HepG2 (cell line): ENCODE results near the gene PLCB4. TPM values are rescaled to one million over a fixed set of nuclear protein-coding genes. Genes with fewer than 3 reads are reported as not detected.

Source experiments
- ATAC-seq: fragments of 200-7000 bp; cut with Tn5 transposase; 3 replicates; pipeline ENCODE4 v1.9.1; 2020; ENCODE audit warnings: mild to moderate bottlenecking, moderate library complexity
- BruUV-seq: library from RNA; stranded (reverse); fragments of 400-500 nt; replicated peaks from 2 replicates; lab custom pipeline; 2021; lab: Mats Ljungman, UMichigan
- CTCF ChIA-PET: fragments of 300-600 bp; formaldehyde crosslinking; extraction: SDS; loops from one replicate; lab custom pipeline; 2021; ENCODE audit warnings: low total read pairs, inconsistent platforms, low intra/inter-chr PET ratio; lab: Yijun Ruan, JAX
- POLR2A ChIA-PET: fragments of 350-600 bp; sonication (Branson Sonifier 250); formaldehyde crosslinking; loops from one replicate; lab custom pipeline; 2020; ENCODE audit warnings: antibody characterized with exemption, inconsistent platforms; lab: Yijun Ruan, JAX
- DNase-seq: peaks from one replicate; pipeline ENCODE4 v3.0.0-alpha.2; 2015; ENCODE audit warnings: low spot score
- FAIRE-seq: peaks from 3 replicates; lab custom pipeline; 2011; peaks lifted over from hg19 to GRCh38; lab: Jason Lieb, UNC
- H2AFZ ChIP-seq: one replicate; pipeline ENCODE4 v1.6.1; 2011; ENCODE audit warnings: low read length, inconsistent platforms
- H3K27ac ChIP-seq: fragments of 300-600 bp; 3 replicates; pipeline ENCODE4 v1.8.0; 2011; ENCODE audit warnings: mixed run types, mild to moderate bottlenecking, mixed read lengths, low read length, inconsistent platforms; ENCODE audit not compliant: insufficient read depth; ENCODE audit errors: extremely low read length
- H3K27me3 ChIP-seq, 2 experiments: fragments of 200-600 bp in 1 of 2; 2 replicates in 1 of 2; 3 replicates in 1 of 2; pipeline versions ENCODE4 v1.6.0 to v1.8.0; 2011; ENCODE audit warnings: low read length in 2 of 2, mild to moderate bottlenecking in 2 of 2, moderate library complexity in 2 of 2, inconsistent platforms in 1 of 2; ENCODE audit not compliant: insufficient read depth in 2 of 2, control insufficient read depth in 1 of 2
- H3K36me3 ChIP-seq, 2 experiments: fragments of 200-600 bp in 1 of 2; replicated peaks in 1 of 2; 2 replicates in 1 of 2; 3 replicates in 1 of 2; pipeline versions ENCODE4 v1.5.1 to v1.8.0; 2011; ENCODE audit warnings: low read length in 2 of 2, inconsistent platforms in 1 of 2; ENCODE audit not compliant: insufficient read depth in 2 of 2, control insufficient read depth in 1 of 2
- H3K4me1 ChIP-seq: 2 replicates; pipeline ENCODE4 v1.5.1; 2012; ENCODE audit warnings: low read length, inconsistent platforms; ENCODE audit not compliant: insufficient read depth
- H3K4me2 ChIP-seq: 2 replicates; pipeline ENCODE4 v1.6.0; 2011; ENCODE audit warnings: low read depth, low read length, inconsistent platforms
- H3K4me3 ChIP-seq, 3 experiments: fragments of 200-600 bp in 1 of 3; sonication (generic), shearing (Covaris generic) in 1 of 3; replicated peaks in 1 of 3; 2 replicates each; pipeline ENCODE4 v1.5.1; 2011 to 2016; ENCODE audit warnings: low read length in 3 of 3, inconsistent platforms in 2 of 3, low read depth in 2 of 3, mild to moderate bottlenecking in 2 of 3, control low read depth in 1 of 3, mixed read lengths in 1 of 3; ENCODE audit not compliant: insufficient read depth in 1 of 3
- H3K79me2 ChIP-seq: one replicate; pipeline ENCODE4 v1.6.1; 2011; ENCODE audit warnings: low read length, inconsistent platforms; ENCODE audit not compliant: insufficient read depth
- H3K9ac ChIP-seq: 2 replicates; pipeline ENCODE4 v1.6.0; 2011; ENCODE audit warnings: mild to moderate bottlenecking, low read depth, low read length, inconsistent platforms; ENCODE audit not compliant: insufficient read depth
- H3K9me3 ChIP-seq: 2 replicates; pipeline ENCODE4 v1.5.1; 2012; ENCODE audit warnings: mild to moderate bottlenecking, low read length
- H4K20me1 ChIP-seq: 2 replicates; pipeline ENCODE4 v1.6.0; 2011; ENCODE audit warnings: inconsistent platforms, mild to moderate bottlenecking, low read length, moderate library complexity; ENCODE audit not compliant: insufficient read depth
- ATM ChIP-seq: fragments of 450-650 bp; IDR thresholded peaks from 2 replicates; pipeline ENCODE4 v1.7.1; 2017; ENCODE audit warnings: mild to moderate bottlenecking, borderline replicate concordance
- KDM3A ChIP-seq: IDR thresholded peaks from 2 replicates; pipeline ENCODE4 v1.6.1; 2018; ENCODE audit warnings: low read depth, missing compliant biosample characterization
- KDM5B ChIP-seq: sonication (generic); formaldehyde crosslinking; IDR thresholded peaks from 2 replicates; pipeline ENCODE4 v1.4.0; 2020; ENCODE audit warnings: missing genetic modification reagents, mild to moderate bottlenecking, borderline replicate concordance
- MAFF ChIP-seq: IDR thresholded peaks from 2 replicates; pipeline ENCODE4 v1.6.1; 2011; ENCODE audit warnings: low read depth, low read length, improper control_type of control experiment
- MAFK ChIP-seq, 2 experiments: IDR thresholded peaks in 1 of 2; conservative IDR thresholded peaks in 1 of 2; 2 replicates each; pipeline ENCODE4 v1.6.1; 2011; ENCODE audit warnings: improper control_type of control experiment in 2 of 2, low read length in 2 of 2
- NFE2L2 ChIP-seq: fragments of 150-350 bp; IDR thresholded peaks from 2 replicates; pipeline ENCODE4 v1.6.1; 2014; ENCODE audit warnings: low read length
- NRL ChIP-seq: sonication (generic); formaldehyde crosslinking; IDR thresholded peaks from 2 replicates; pipeline ENCODE4 v1.5.0; 2020; ENCODE audit warnings: missing genetic modification reagents, mild to moderate bottlenecking, moderate library complexity, borderline replicate concordance
- PRDM15 ChIP-seq: sonication (generic); formaldehyde crosslinking; IDR thresholded peaks from 2 replicates; pipeline ENCODE4 v1.4.0; 2020; ENCODE audit warnings: missing genetic modification reagents
- SIX1 ChIP-seq: sonication (generic); formaldehyde crosslinking; IDR thresholded peaks from 2 replicates; pipeline ENCODE4 v1.4.0; 2020; ENCODE audit warnings: missing genetic modification reagents, borderline replicate concordance
- SP5 ChIP-seq: IDR thresholded peaks from 2 replicates; pipeline ENCODE4 v1.6.1; 2016; ENCODE audit warnings: low read depth, borderline replicate concordance
- TBL1XR1 ChIP-seq: fragments of 150-350 bp; IDR thresholded peaks from 2 replicates; pipeline ENCODE4 v1.6.1; 2014; ENCODE audit warnings: borderline replicate concordance, low read length; ENCODE audit not compliant: partially characterized antibody
- ZNF235 ChIP-seq: sonication (generic); formaldehyde crosslinking; IDR thresholded peaks from 2 replicates; pipeline ENCODE4 v1.8.1; 2023; ENCODE audit warnings: mild to moderate bottlenecking, missing genetic modification reagents, borderline replicate concordance
- ZNF263 ChIP-seq: sonication (generic); formaldehyde crosslinking; IDR thresholded peaks from 2 replicates; pipeline ENCODE4 v1.4.0; 2020; ENCODE audit warnings: missing genetic modification reagents
- ZNF382 ChIP-seq: sonication (generic); formaldehyde crosslinking; IDR thresholded peaks from 2 replicates; pipeline ENCODE4 v1.5.0; 2020; ENCODE audit warnings: missing genetic modification reagents, mild to moderate bottlenecking, borderline replicate concordance
- ZNF703 ChIP-seq: sonication (generic); formaldehyde crosslinking; IDR thresholded peaks from 2 replicates; pipeline ENCODE4 v1.5.1; 2020; ENCODE audit warnings: missing genetic modification reagents, mild to moderate bottlenecking, moderate library complexity, borderline replicate concordance
- ZSCAN20 ChIP-seq: sonication (generic); formaldehyde crosslinking; IDR thresholded peaks from 2 replicates; pipeline ENCODE4 v1.4.0; 2020; ENCODE audit warnings: missing genetic modification reagents, mild to moderate bottlenecking, borderline replicate concordance
- WGBS: methylation state at CpG from one replicate; pipeline ENCODE4 v1.1.6; 2017; ENCODE audit warnings: low lambda C conversion rate; 5-methylcytosine and 5-hydroxymethylcytosine counted together
- in situ Hi-C: cut with HindIII; loops from 2 replicates; pipeline ENCODE4 v1.10.0; 2017; ENCODE audit warnings: low pct_unique_long_range_greater_than_20kb; ENCODE audit not compliant: extremely low pct_ligation_motif_present
- intact Hi-C: fragments of 100-400 bp; cut with micrococcal nuclease; formaldehyde crosslinking; loops from one replicate; pipeline ENCODE4 v1.10.0; 2022; ENCODE audit not compliant: unreplicated experiment
- polyA plus RNA-seq, 8 experiments: library from polyadenylated mRNA; depleted of rRNA in 3 of 8; stranded (reverse) in 7 of 8; unstranded in 1 of 8; fragments of >200 nt; fragmentation: Illumina TruSeq in 4 of 8; extraction: Trizol in 4 of 8; gene quantifications; 2 replicates each; pipeline versions ENCODE4 v1.2.1 to v1.2.3, GENCODE V29; 2011 to 2016; ENCODE audit warnings: low read depth in 4 of 8, missing spikeins in 1 of 8, mixed read lengths in 1 of 8; ENCODE audit not compliant: insufficient read depth in 1 of 8
- total RNA-seq, 5 experiments: library from RNA; depleted of rRNA; stranded (reverse); fragments of >200 nt; fragmentation: Illumina TruSeq; extraction: Trizol; gene quantifications; 2 replicates each; pipeline ENCODE4 v1.2.3, GENCODE V29; 2016; ENCODE audit warnings: low read depth in 1 of 5

Gene PLCB4
- total and polyA plus RNA-seq, 2 of the 13 experiments (the other 11 are each of a cell fraction or from before 2014, with no cell fraction given), result 0.01 TPM; not detected in 1

- no peaks in the 10 kb centered on the region for H4K20me1 ChIP-seq
- ChIA-PET POLR2A (no interaction called here), CTCF (no interaction called here)
- H3K4me1 ChIP-seq, result no peaks in the 10 kb centered on the region
- H3K4me2 ChIP-seq, result no peak overlapping the region
- no peaks in the 10 kb centered on the region for H3K36me3 ChIP-seq
- TF ChIP-seq ZNF382 (CRISPR knock-in tag) (no peak), TBL1XR1 (no peak), MAFF (peak; percentile 93), NRL (CRISPR knock-in tag) (no peak), ZNF703 (no peak), MAFK (conservative IDR thresholded peaks at IDR 0.05 in 1 of 2, IDR thresholded peaks at IDR 0.05 in 1 of 2; ENCODE audit: low read length in 2 of 2) (peak; percentile 93 to 95), ATM (no peak), ZNF263 (CRISPR knock-in tag) (no peak), KDM3A (no peak), SIX1 (CRISPR knock-in tag) (no peak)
- DNase-seq (no peak), FAIRE-seq (no peak), ATAC-seq (no peak)
- H3K4me3 ChIP-seq, result no peak overlapping the region
- H3K27ac ChIP-seq, result no peak overlapping the region
- H3K79me2 ChIP-seq, result no peaks in the 10 kb centered on the region
- no peaks in the 10 kb centered on the region for H3K9me3 ChIP-seq
- intact Hi-C loops, result no loop called here
- 1% methylated on average over 1 of the region's 1 CpG for WGBS
- peaks cover 0 to 6% of the 10 kb centered on the region in 2 experiments; a peak in 1 of 5 replicates for H3K27me3 ChIP-seq
- H2AFZ ChIP-seq, result no peak overlapping the region
- no peak overlapping the region for H3K9ac ChIP-seq
- in situ Hi-C loops, result no loop called here
- no TSS peak for BruUV-seq
Observed at GRCh38 chr20:9081423-9081966, 12.6 kb downstream of the PLCB4 start.

- Histone ChIP-seq H3K4me1 (no peaks in the 10 kb centered on the region), H4K20me1 (no peaks in the 10 kb centered on the region), H3K9me3 (no peaks in the 10 kb centered on the region), H3K79me2 (no peaks in the 10 kb centered on the region), H3K4me2 (no peak overlapping the region), H2AFZ (no peak overlapping the region), H3K9ac (no peak overlapping the region), H3K36me3 (no peaks in the 10 kb centered on the region), H3K4me3 (no peak overlapping the region), H3K27me3 (peaks cover 0 to 6% of the 10 kb centered on the region in 2 experiments; a peak in 1 of 5 replicates), H3K27ac (no peak overlapping the region)
- CTCF ChIA-PET, result no interaction called here
- DNase-seq, result no peak
- no TSS peak for BruUV-seq
- no peak for FAIRE-seq
- in situ Hi-C loops, result no loop called here
- no peak for ATAC-seq
- intact Hi-C loops, result no loop called here
- POLR2A ChIA-PET, result no interaction called here
- no peak for TF ChIP-seq SP5 (CRISPR knock-in tag)
- TF ChIP-seq ZNF235 (CRISPR knock-in tag), result no peak
- TF ChIP-seq NFE2L2, result no peak
- no peak for TF ChIP-seq KDM5B (CRISPR knock-in tag)
- TF ChIP-seq PRDM15 (CRISPR knock-in tag), result no peak
- TF ChIP-seq ZSCAN20 (CRISPR knock-in tag), result no peak
Observed at GRCh38 chr20:9082741-9083140, 13.9 kb downstream of the PLCB4 start.
